Activated CD4-positive, alpha-beta memory T cell treated with anti-CD3 and anti-CD28 coated beads, Interleukin-2, amount 10 ng/mL, durations not matched to agents 7 days and 5 days (primary cell): ENCODE data around the gene DDAH2. TPM values are rescaled to one million over a fixed set of nuclear protein-coding genes. Genes with fewer than 3 reads are reported as not detected.
A peak's percentile ranks its signal among the peaks of the same experiment; 100 is the strongest.

Source experiments
- CTCF ChIA-PET: fragments of 350-600 bp; sonication (Branson Sonifier 250); formaldehyde crosslinking; loops from one replicate; lab custom pipeline; 2021; ENCODE audit warnings: antibody characterized with exemption, inconsistent platforms; lab: Charles Lee
- POLR2A ChIA-PET: fragments of 350-600 bp; sonication (Branson Sonifier 250); formaldehyde crosslinking; loops from one replicate; lab custom pipeline; 2021; ENCODE audit warnings: antibody characterized with exemption; lab: Charles Lee
- DNase-seq: peaks from one replicate; pipeline ENCODE4 v3.0.0-alpha.2; 2020
- H3K27ac Mint-ChIP-seq: one replicate; pipeline ENCODE4 v1.8.0; 2021; ENCODE audit warnings: mild to moderate bottlenecking, mixed read lengths
- H3K27me3 Mint-ChIP-seq: one replicate; pipeline ENCODE4 v1.8.0; 2021; ENCODE audit warnings: mixed read lengths
- H3K36me3 Mint-ChIP-seq: one replicate; pipeline ENCODE4 v1.8.0; 2021; ENCODE audit warnings: low read depth, mixed read lengths
- H3K4me1 Mint-ChIP-seq: one replicate; pipeline ENCODE4 v1.8.0; 2021; ENCODE audit warnings: mixed read lengths
- H3K4me3 Mint-ChIP-seq: one replicate; pipeline ENCODE4 v1.8.0; 2021; ENCODE audit warnings: mild to moderate bottlenecking, mixed read lengths
- H3K9me3 Mint-ChIP-seq: one replicate; pipeline ENCODE4 v1.8.0; 2021; ENCODE audit warnings: mixed read lengths
- total RNA-seq, 2 experiments: library from RNA; stranded (reverse); gene quantifications; one replicate each; pipeline ENCODE4 v1.2.3, GENCODE V29; 2021

DDAH2 gene
- 10 to 100 TPM; 22.1 to 23.9 TPM for total RNA-seq

DNA sequence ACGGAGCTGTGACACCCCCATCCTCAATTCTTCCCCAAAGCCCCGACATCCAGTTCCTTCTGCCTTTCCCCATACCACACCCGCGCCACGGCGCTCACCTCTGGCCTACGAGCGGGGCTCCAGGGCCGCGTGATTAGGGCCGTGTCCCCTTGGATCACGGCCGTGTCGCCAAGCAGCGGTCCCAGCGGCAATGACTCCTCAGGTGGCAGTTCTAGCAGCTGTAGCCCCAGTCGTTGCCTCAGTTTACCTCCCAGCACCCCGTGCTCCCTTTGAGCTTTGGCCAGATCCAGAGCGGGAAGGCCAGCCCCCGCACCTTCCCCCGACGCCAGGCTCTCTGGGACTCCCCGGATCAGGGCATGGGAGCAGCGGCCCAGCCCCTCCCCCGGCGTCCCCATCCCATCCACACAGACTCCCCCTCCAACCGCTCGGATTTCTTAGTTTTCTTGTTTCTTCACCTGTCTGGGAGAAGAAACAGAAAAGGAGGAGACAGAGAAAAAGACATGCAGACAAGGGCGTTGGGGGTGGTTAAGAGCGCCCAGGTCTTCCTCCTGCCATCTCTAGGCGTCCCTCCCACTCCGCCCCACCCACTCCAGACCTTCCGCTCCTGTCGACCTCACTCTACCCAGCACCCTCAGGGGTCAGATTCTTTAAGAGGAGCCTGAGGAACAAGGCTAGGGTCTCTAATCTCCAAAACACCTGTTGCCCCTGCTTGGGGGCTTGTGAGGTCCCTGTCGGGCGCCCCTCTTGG is at the start of gene DDAH2:
Gene DDAH2, minus strand, starts transcription at position 533 of the 748 bp plus-strand sequence. Its CDS starts 138 bp downstream, at position 395.
- peaks cover 76% of the 10 kb centered on the region for H3K4me1 Mint-ChIP-seq
- H3K27me3 Mint-ChIP-seq: no peaks in the 10 kb centered on the region
- H3K9me3 Mint-ChIP-seq: no peaks in the 10 kb centered on the region
- ChIA-PET CTCF (interaction anchor here (0.7 to 5.5 kb wide), 13 partner anchors 10 to 110 kb away, joined by 3 to 46 read pairs (median 7); partner anchors contain the start of genes ABHD16A, HSPA1A, HSPA1B and HSPA1L), POLR2A (interaction anchor here (0.7 to 4.0 kb wide), 16 partner anchors 10 to 108 kb away, joined by 3 to 50 read pairs (median 5); partner anchors contain the start of genes HSPA1B, LSM2, MSH5 and VARS1)
- H3K4me3 Mint-ChIP-seq: peak within 1 kb of the TSS; percentile 88
- H3K27ac Mint-ChIP-seq: peak within 1 kb of the TSS; percentile 82
- no peak for DNase-seq
- peaks cover 67% of the 10 kb centered on the region for H3K36me3 Mint-ChIP-seq

- Mint-ChIP-seq H3K9me3 (no peaks in the 10 kb centered on the region), H3K27me3 (no peaks in the 10 kb centered on the region), H3K4me1 (peaks cover 35% of the 10 kb centered on the region), H3K4me3 (no peak overlapping the region), H3K27ac (peak overlapping the region; percentile 84), H3K36me3 (peaks cover 28% of the 10 kb centered on the region)
- POLR2A ChIA-PET: interaction anchor here (0.9 to 3.2 kb wide), 10 partner anchors 11 to 284 kb away, joined by 3 to 14 read pairs (median 8); partner anchors contain the start of genes DDAH2, GPANK1, HSPA1B and MSH5
- DNase-seq: no peak
- CTCF ChIA-PET: interaction anchor here (1.2 to 1.4 kb wide), 2 partner anchors 9 to 12 kb away, joined by 5 to 9 read pairs; no protein-coding TSS in a partner anchor
Observed at GRCh38 chr6:31778193-31778592, 49.1 kb upstream of the DDAH2 start.

- Mint-ChIP-seq H3K9me3 (no peaks in the 10 kb centered on the region), H3K36me3 (peaks cover 24% of the 10 kb centered on the region), H3K27ac (peak overlapping the region; percentile 84), H3K4me1 (peaks cover 39% of the 10 kb centered on the region), H3K27me3 (no peaks in the 10 kb centered on the region), H3K4me3 (no peak overlapping the region)
- ChIA-PET CTCF (interaction anchor here (0.8 to 1.4 kb wide), 3 partner anchors 8 to 93 kb away, joined by 3 to 9 read pairs (median 5); no protein-coding TSS in a partner anchor), POLR2A (interaction anchor here (0.6 to 3.2 kb wide), 13 partner anchors 8 to 283 kb away, joined by 3 to 14 read pairs (median 5); partner anchors contain the start of genes BAG6, DDAH2, GPANK1 and HSPA1B)
- no peak for DNase-seq
Observed at GRCh38 chr6:31777667-31778050, 48.6 kb upstream of the DDAH2 start.

DNA sequence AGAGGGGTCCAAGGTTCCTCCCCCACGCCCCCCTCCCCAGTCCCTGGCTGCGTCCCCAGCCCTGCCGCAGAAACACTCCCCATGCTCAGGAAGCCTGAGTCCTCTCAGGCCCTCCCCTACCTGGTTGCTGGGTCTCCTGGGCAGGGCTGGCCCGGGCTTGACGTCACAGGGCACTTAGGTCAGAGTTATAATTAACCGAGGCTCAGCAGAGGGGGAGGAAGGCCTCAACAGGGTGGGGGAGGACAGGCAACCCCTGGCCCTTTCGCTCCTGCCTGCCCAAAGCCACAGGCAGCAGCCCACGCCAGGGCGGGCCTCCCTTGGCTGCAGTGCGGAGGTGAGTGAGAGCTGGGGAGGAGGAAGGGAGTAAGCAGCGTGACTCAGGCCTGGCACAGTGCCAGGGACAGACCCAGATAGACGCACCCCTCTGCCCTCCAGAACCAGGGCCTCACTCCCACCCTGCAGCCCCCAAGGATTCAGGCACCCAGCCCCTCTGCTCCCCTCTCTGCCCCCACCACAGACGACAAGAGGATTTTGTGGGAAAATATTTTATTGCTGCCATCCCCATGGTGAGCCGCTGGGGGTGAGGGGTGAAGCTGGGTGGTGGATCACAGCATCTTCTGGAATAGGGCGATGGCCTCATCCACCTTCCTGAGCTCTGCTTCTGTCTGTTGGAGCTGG is 48.0 kb upstream of the DDAH2 start, which contains the start of gene VWA7:
Gene VWA7, minus strand, starts transcription at position 340 of the 678 bp plus-strand sequence. CDS start 549 bp downstream, outside the sequence.
- peak within 1 kb of the TSS; percentile 63 for H3K4me3 Mint-ChIP-seq
- H3K9me3 Mint-ChIP-seq: no peaks in the 10 kb centered on the region
- ChIA-PET POLR2A (interaction anchor here (0.6 to 3.2 kb wide), 13 partner anchors 9 to 282 kb away, joined by 3 to 14 read pairs (median 5); partner anchors contain the start of genes BAG6, DDAH2, GPANK1 and HSPA1B), CTCF (interaction anchor here (0.8 to 1.4 kb wide), 3 partner anchors 8 to 92 kb away, joined by 3 to 9 read pairs (median 5); no protein-coding TSS in a partner anchor)
- H3K27me3 Mint-ChIP-seq: no peaks in the 10 kb centered on the region
- H3K36me3 Mint-ChIP-seq: peaks cover 22% of the 10 kb centered on the region
- peak; percentile 83 for DNase-seq
- peaks cover 43% of the 10 kb centered on the region for H3K4me1 Mint-ChIP-seq
- peak within 1 kb of the TSS; percentile 84 for H3K27ac Mint-ChIP-seq

DNA sequence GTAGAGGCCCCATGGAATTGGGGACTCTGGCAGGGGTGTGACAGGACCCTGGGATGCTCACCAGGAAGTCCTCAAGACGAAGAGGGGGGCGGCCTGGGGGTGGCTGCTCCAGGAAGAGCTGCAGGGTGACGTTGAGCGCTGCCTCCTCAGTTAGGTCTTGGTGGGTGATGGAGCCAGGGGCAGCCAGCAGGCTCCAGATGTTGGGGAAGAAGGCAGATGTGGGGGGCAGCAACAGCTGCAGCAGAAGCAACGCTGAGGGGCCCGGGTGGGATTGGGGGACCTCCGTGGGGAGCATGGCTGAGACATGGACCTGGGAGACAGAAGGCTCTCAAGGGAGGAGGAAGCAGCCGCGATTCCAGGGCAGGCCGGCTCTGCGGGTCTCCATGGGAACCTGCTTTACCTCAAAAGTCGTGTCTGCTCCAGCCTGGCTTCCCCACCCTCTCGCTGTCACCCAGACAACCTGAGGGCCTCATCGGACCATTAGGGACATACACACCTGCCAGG is 47.4 kb upstream of the DDAH2 start:
- no peak for DNase-seq
- H3K4me1 Mint-ChIP-seq: peaks cover 47% of the 10 kb centered on the region
- H3K36me3 Mint-ChIP-seq: peaks cover 22% of the 10 kb centered on the region
- H3K9me3 Mint-ChIP-seq: no peaks in the 10 kb centered on the region
- H3K4me3 Mint-ChIP-seq: peak overlapping the region; percentile 63
- peak overlapping the region; percentile 84 for H3K27ac Mint-ChIP-seq
- ChIA-PET CTCF (no interaction called here), POLR2A (interaction anchor here (1.2 to 3.2 kb wide), 10 partner anchors 13 to 125 kb away, joined by 3 to 14 read pairs (median 10); partner anchors contain the start of genes BAG6, GPANK1, HSPA1B and MSH5)
- H3K27me3 Mint-ChIP-seq: no peaks in the 10 kb centered on the region

DNA sequence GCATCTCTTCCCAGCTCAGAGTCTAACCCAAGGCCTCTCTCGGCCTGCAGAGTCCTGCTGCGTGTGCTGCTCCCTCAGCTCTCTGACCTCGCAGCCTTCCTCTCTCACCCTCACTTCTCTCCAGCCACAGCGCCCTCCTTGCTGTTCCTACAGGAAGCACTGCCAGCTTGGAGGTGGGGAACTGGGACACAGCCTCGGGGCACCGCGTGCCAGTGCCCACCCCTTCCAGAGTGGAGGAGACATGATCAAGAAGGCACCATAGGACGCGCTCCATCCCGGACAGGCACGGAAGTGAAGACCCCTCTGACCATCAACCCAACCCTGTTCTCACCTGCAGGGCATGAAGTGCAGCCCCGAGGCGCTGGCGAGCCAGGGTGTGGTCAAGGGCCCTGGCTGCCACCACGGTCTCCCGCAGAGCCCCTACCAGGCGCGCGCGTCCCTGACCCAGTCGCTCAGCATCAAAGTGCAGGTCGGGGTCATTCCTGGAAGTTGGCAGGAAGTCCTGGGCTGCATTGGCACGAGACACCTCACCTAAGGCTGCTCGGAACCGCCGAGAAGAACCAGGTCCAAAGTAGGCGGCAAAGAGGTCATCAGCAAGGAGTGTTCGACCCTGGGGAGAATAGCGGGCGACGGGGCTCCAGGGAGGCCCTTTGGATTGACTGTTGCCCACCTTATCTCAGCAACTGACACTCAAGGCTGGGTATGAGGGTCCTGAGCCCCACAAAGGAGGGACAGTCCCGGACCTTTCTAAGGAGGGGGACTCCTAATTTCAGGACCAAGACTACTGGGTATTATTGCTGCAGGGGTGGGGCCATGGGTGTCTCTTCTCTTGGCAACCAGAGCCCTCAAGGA is 46.8 kb upstream of the DDAH2 start:
- peak overlapping the region; percentile 84 for H3K27ac Mint-ChIP-seq
- H3K27me3 Mint-ChIP-seq: no peaks in the 10 kb centered on the region
- ChIA-PET POLR2A (interaction anchor here (1.2 to 8.2 kb wide), 6 partner anchors 9 to 38 kb away, joined by 4 to 103 read pairs (median 8); partner anchors contain the start of genes CLIC1, LSM2, MSH5 and VARS1), CTCF (interaction anchor here (0.7 to 1.2 kb wide), 3 partner anchors 11 to 31 kb away, joined by 3 to 4 read pairs (median 3); partner anchors contain the start of genes LSM2 and VARS1)
- peaks cover 23% of the 10 kb centered on the region for H3K36me3 Mint-ChIP-seq
- peak overlapping the region; percentile 63 for H3K4me3 Mint-ChIP-seq
- peaks cover 53% of the 10 kb centered on the region for H3K4me1 Mint-ChIP-seq
- no peak for DNase-seq
- H3K9me3 Mint-ChIP-seq: no peaks in the 10 kb centered on the region

DNA sequence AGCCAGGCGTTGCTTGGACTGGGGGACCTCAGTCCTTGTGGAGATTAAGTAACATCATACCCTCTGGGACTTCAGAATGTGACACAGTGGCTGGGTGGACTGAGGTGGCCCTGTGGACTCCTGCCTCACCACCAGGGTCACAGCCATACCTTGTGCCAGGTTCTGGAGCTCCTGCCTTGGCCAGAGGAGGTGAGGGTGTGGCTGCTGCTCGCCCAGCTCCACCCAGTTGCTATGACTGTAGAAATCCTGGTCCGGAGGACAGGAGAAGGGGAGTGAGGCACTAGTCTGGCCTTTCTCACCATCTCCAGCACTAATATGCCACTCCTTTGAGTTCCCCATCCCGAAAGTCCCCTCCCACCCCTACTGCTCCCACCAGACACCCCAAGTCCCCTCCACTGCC is 46.1 kb upstream of the DDAH2 start:
- Mint-ChIP-seq H3K27ac (peak overlapping the region; percentile 63), H3K4me3 (no peak overlapping the region), H3K27me3 (no peaks in the 10 kb centered on the region), H3K36me3 (peaks cover 19% of the 10 kb centered on the region), H3K4me1 (peaks cover 56% of the 10 kb centered on the region), H3K9me3 (no peaks in the 10 kb centered on the region)
- POLR2A ChIA-PET: interaction anchor here (0.9 to 8.2 kb wide), 7 partner anchors 10 to 122 kb away, joined by 3 to 103 read pairs (median 5); partner anchors contain the start of genes CLIC1, EHMT2, LSM2 and MSH5
- DNase-seq: no peak
- CTCF ChIA-PET: interaction anchor here (0.5 to 1.2 kb wide), 4 partner anchors 11 to 1483 kb away, joined by 3 to 4 read pairs (median 3); partner anchors contain the start of genes LSM2 and VARS1

GRCh38 chr6:31771992-31772358 is 42.9 kb upstream of the DDAH2 start:
- H3K9me3 Mint-ChIP-seq: no peaks in the 10 kb centered on the region
- DNase-seq: no peak
- H3K4me1 Mint-ChIP-seq: peaks cover 59% of the 10 kb centered on the region
- ChIA-PET CTCF (interaction anchor here (0.6 to 5.5 kb wide), 6 partner anchors 13 to 1176 kb away, joined by 3 to 88 read pairs (median 4); partner anchors contain the start of genes DDAH2 and MSH5), POLR2A (interaction anchor here (0.7 to 8.2 kb wide), 4 partner anchors 34 to 55 kb away, joined by 3 to 103 read pairs (median 4); partner anchors contain the start of genes CLIC1, DDAH2, HSPA1B and MSH5)
- no peaks in the 10 kb centered on the region for H3K27me3 Mint-ChIP-seq
- peak overlapping the region; percentile 74 for H3K27ac Mint-ChIP-seq
- peak overlapping the region; percentile 49 for H3K4me3 Mint-ChIP-seq
- H3K36me3 Mint-ChIP-seq: peaks cover 22% of the 10 kb centered on the region

- peaks cover 24% of the 10 kb centered on the region for H3K36me3 Mint-ChIP-seq
- peak overlapping the region; percentile 72 for H3K27ac Mint-ChIP-seq
- peaks cover 47% of the 10 kb centered on the region for H3K4me1 Mint-ChIP-seq
- ChIA-PET CTCF (interaction anchor here (0.7 to 5.5 kb wide), 19 partner anchors 12 to 169 kb away, joined by 3 to 88 read pairs (median 7); partner anchors contain the start of genes ABHD16A, DDAH2, GPANK1 and HSPA1A), POLR2A (interaction anchor here (0.8 to 8.2 kb wide), 6 partner anchors 16 to 201 kb away, joined by 3 to 103 read pairs (median 4); partner anchors contain the start of genes CLIC1, CSNK2B, DXO and HSPA1B)
- H3K27me3 Mint-ChIP-seq: no peaks in the 10 kb centered on the region
- DNase-seq: no peak
- H3K9me3 Mint-ChIP-seq: no peaks in the 10 kb centered on the region
- H3K4me3 Mint-ChIP-seq: no peak overlapping the region
Observed at GRCh38 chr6:31770860-31771259, 41.8 kb upstream of the DDAH2 start.

DNA sequence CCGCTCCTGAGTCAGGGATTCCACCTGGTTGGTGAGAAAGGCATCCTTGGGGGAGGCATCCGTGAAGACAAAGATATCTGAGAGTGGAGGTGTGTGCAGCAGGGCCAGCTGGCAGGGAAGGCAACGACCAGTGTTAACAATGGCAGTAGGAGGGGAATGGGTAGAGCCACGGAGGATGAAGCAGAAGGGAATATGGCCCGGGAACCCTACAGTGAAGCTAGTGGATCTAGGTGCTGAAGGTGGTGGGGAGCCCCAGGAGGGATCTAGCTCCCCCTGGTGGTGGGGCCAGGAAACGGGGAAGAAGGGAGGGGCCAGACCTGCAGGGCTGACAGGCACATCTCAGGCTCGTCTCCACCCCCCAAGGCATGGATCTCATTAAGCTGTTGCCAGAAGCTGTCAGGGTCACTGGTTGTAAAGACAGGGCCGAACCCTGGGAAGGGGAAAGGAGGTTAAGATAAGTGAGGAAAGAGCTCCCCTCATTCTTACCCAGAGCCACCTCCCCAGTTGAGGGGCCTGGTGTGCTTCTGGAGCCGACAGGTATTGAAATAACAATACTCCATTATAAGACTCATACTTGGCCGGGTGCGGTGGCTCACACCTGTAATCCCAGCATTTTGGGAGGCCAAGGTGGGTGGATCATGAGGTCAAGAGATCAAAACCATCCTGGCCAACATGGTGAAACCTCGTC is 40.7 kb upstream of the DDAH2 start:
- DNase-seq: peak; percentile 86
- Mint-ChIP-seq H3K4me3 (no peak overlapping the region), H3K27me3 (no peaks in the 10 kb centered on the region), H3K4me1 (peaks cover 37% of the 10 kb centered on the region), H3K36me3 (peaks cover 23% of the 10 kb centered on the region), H3K27ac (peak overlapping the region; percentile 57), H3K9me3 (no peaks in the 10 kb centered on the region)
- ChIA-PET POLR2A (interaction anchor here (0.8 to 8.2 kb wide), 11 partner anchors 9 to 202 kb away, joined by 3 to 103 read pairs (median 4); partner anchors contain the start of genes ABHD16A, CLIC1, CSNK2B and DXO), CTCF (interaction anchor here (0.6 to 5.5 kb wide), 45 partner anchors 8 to 170 kb away, joined by 3 to 88 read pairs (median 5); partner anchors contain the start of genes ABHD16A, CLIC1, DDAH2 and GPANK1)
